Hepatocyte (in vitro differentiated cells): ENCODE results near the gene ITGB3. TPM values are rescaled to one million over a fixed set of nuclear protein-coding genes. Genes with fewer than 3 reads are reported as not detected.

Experiments
- DNase-seq: peaks from one replicate; pipeline ENCODE4 v3.0.0-alpha.2; 2016; ENCODE audit warnings: low spot score
- H2AFZ ChIP-seq: fragments of 200-600 bp; sonication (generic); 2 replicates; pipeline ENCODE4 v1.6.0; 2016; ENCODE audit warnings: antibody characterized with exemption, mild to moderate bottlenecking
- H3K27ac ChIP-seq: fragments of 200-600 bp; sonication (generic); 2 replicates; pipeline ENCODE4 v1.5.1; 2016; ENCODE audit warnings: mild to moderate bottlenecking
- H3K27me3 ChIP-seq: fragments of 200-600 bp; sonication (generic); 2 replicates; pipeline ENCODE4 v1.6.1; 2016
- H3K36me3 ChIP-seq: fragments of 200-600 bp; sonication (generic); replicated peaks from 2 replicates; pipeline ENCODE4 v1.5.1; 2016; ENCODE audit warnings: low read depth; ENCODE audit not compliant: insufficient read depth
- H3K4me1 ChIP-seq: fragments of 200-600 bp; sonication (generic); 2 replicates; pipeline ENCODE4 v1.5.1; 2016; ENCODE audit warnings: mild to moderate bottlenecking, moderate library complexity; ENCODE audit not compliant: insufficient read depth
- H3K4me2 ChIP-seq: fragments of 200-600 bp; sonication (generic); 2 replicates; pipeline ENCODE4 v1.6.0; 2016
- H3K4me3 ChIP-seq: fragments of 200-600 bp; sonication (generic); 2 replicates; pipeline ENCODE4 v1.5.1; 2016; ENCODE audit warnings: mild to moderate bottlenecking
- H3K79me2 ChIP-seq: fragments of 200-600 bp; sonication (generic); 2 replicates; pipeline ENCODE4 v1.6.0; 2017; ENCODE audit warnings: mild to moderate bottlenecking
- H3K9me2 ChIP-seq: fragments of 200-600 bp; sonication (generic); replicated peaks from 2 replicates; pipeline ENCODE4 v1.6.0; 2017; ENCODE audit warnings: mild to moderate bottlenecking; ENCODE audit not compliant: insufficient read depth
- H3K9me3 ChIP-seq: fragments of 200-600 bp; sonication (generic); 2 replicates; pipeline ENCODE4 v1.5.1; 2016; ENCODE audit warnings: low read depth, mild to moderate bottlenecking
- H4K20me1 ChIP-seq: fragments of 200-600 bp; sonication (generic); 2 replicates; pipeline ENCODE4 v1.6.0; 2016; ENCODE audit warnings: mild to moderate bottlenecking; ENCODE audit not compliant: insufficient read depth, poor library complexity, severe bottlenecking
- EZH2 ChIP-seq: fragments of 200-600 bp; sonication (generic); IDR thresholded peaks from 2 replicates; pipeline ENCODE4 v1.6.1; 2016; ENCODE audit warnings: antibody characterized with exemption, mild to moderate bottlenecking, borderline replicate concordance
- EZH2phosphoT487 ChIP-seq: fragments of 200-600 bp; sonication (generic); IDR thresholded peaks from one replicate; pipeline ENCODE4 v1.6.1; 2018; ENCODE audit warnings: antibody characterized with exemption, mild to moderate bottlenecking, low read depth, moderate library complexity; ENCODE audit not compliant: unreplicated experiment, severe bottlenecking
- WGBS: methylation state at CpG from one replicate; pipeline ENCODE4 v1.1.6; 2016; ENCODE audit warnings: low lambda C conversion rate; ENCODE audit errors: missing lambda C conversion rate; 5-methylcytosine and 5-hydroxymethylcytosine counted together
- polyA plus RNA-seq: library from polyadenylated mRNA; unstranded; fragments of >200 nt; fragmentation: Nextera tagmentation; extraction: Ambion mirVana; gene quantifications from 2 replicates; pipeline ENCODE4 v1.2.1, GENCODE V29; 2016
- total RNA-seq: library from RNA; depleted of rRNA; stranded (reverse); fragments of >200 nt; gene quantifications from 2 replicates; pipeline ENCODE4 v1.2.3, GENCODE V29; 2014
- TF ChIP-seq, protein P1 (sequence below): fragments of 200-600 bp; sonication (generic); IDR thresholded peaks from 2 replicates; pipeline ENCODE4 v1.5.1; 2016; ENCODE audit warnings: antibody characterized with exemption, mild to moderate bottlenecking; ENCODE audit not compliant: poor library complexity

The ITGB3 gene
- total and polyA plus RNA-seq, 2 experiments from 2014 or later, result 0.66 to 1.4 TPM

- TF ChIP-seq, protein P1, sequence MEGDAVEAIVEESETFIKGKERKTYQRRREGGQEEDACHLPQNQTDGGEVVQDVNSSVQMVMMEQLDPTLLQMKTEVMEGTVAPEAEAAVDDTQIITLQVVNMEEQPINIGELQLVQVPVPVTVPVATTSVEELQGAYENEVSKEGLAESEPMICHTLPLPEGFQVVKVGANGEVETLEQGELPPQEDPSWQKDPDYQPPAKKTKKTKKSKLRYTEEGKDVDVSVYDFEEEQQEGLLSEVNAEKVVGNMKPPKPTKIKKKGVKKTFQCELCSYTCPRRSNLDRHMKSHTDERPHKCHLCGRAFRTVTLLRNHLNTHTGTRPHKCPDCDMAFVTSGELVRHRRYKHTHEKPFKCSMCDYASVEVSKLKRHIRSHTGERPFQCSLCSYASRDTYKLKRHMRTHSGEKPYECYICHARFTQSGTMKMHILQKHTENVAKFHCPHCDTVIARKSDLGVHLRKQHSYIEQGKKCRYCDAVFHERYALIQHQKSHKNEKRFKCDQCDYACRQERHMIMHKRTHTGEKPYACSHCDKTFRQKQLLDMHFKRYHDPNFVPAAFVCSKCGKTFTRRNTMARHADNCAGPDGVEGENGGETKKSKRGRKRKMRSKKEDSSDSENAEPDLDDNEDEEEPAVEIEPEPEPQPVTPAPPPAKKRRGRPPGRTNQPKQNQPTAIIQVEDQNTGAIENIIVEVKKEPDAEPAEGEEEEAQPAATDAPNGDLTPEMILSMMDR, result no peak
- no peak for TF ChIP-seq EZH2
- Histone ChIP-seq H3K27ac (no peak overlapping the region), H3K4me2 (peak overlapping the region; percentile 33), H2AFZ (no peak overlapping the region), H4K20me1 (no peaks in the 10 kb centered on the region), H3K27me3 (no peaks in the 10 kb centered on the region), H3K4me3 (no peak overlapping the region), H3K79me2 (no peaks in the 10 kb centered on the region), H3K4me1 (no peaks in the 10 kb centered on the region), H3K9me3 (no peaks in the 10 kb centered on the region), H3K9me2 (no peaks in the 10 kb centered on the region), H3K36me3 (no peaks in the 10 kb centered on the region)
- 63% methylated on average over 7 of the region's 8 CpGs for WGBS
- no peak for DNase-seq
These were observed 37.7 kb downstream of the ITGB3 start for GRCh38 chr17:47291242-47291873.

GRCh38 chr17:47292206-47292605, 38.6 kb downstream of the ITGB3 start:
- Histone ChIP-seq H3K4me2 (no peak overlapping the region), H3K9me2 (no peaks in the 10 kb centered on the region), H3K27ac (no peak overlapping the region), H3K79me2 (no peaks in the 10 kb centered on the region), H3K9me3 (no peaks in the 10 kb centered on the region), H3K4me1 (no peaks in the 10 kb centered on the region), H3K36me3 (no peaks in the 10 kb centered on the region), H2AFZ (no peak overlapping the region), H3K4me3 (no peak overlapping the region), H4K20me1 (no peaks in the 10 kb centered on the region), H3K27me3 (no peaks in the 10 kb centered on the region)
- WGBS, result 93% methylated on average over 14 of the region's 14 CpGs
- TF ChIP-seq, protein P1, result no peak
- TF ChIP-seq EZH2phosphoT487, result no peak
- TF ChIP-seq EZH2, result no peak
- no peak for DNase-seq

GRCh38 chr17:47295037-47295873, 41.6 kb downstream of the ITGB3 start:
- Histone ChIP-seq H3K9me3 (no peaks in the 10 kb centered on the region), H3K27ac (no peak overlapping the region), H3K27me3 (no peaks in the 10 kb centered on the region), H3K4me1 (no peaks in the 10 kb centered on the region), H3K36me3 (no peaks in the 10 kb centered on the region), H3K4me2 (no peak overlapping the region), H2AFZ (no peak overlapping the region), H3K4me3 (no peak overlapping the region), H3K79me2 (no peaks in the 10 kb centered on the region), H3K9me2 (no peaks in the 10 kb centered on the region), H4K20me1 (no peaks in the 10 kb centered on the region)
- TF ChIP-seq EZH2phosphoT487 (no peak), EZH2 (no peak)
- TF ChIP-seq, protein P1, result no peak
- no peak for DNase-seq
- 93% methylated on average over 11 of the region's 14 CpGs for WGBS
